Endothelial cell of umbilical vein (primary cell): Measurements from ENCODE around the gene SLC23A1.

Experiments used
- CTCF ChIP-seq, 2 donors: IDR thresholded peaks; 1 replicate in 1 of 2; 2 replicates in 1 of 2; pipeline ENCODE4 v1.5.1; 2011; ENCODE audit warnings: low read length in 2 of 2, mild to moderate bottlenecking in 2 of 2, moderate library complexity in 2 of 2, control low read depth in 1 of 2, inconsistent platforms in 1 of 2, low read depth in 1 of 2; ENCODE audit not compliant: insufficient read depth in 1 of 2; ENCODE audit errors: extremely low read depth in 1 of 2
- EZH2 ChIP-seq: IDR thresholded peaks from 2 replicates; pipeline ENCODE4 v1.6.1; 2012; ENCODE audit warnings: borderline replicate concordance, low read depth, mild to moderate bottlenecking, moderate library complexity, low read length, inconsistent platforms; ENCODE audit not compliant: severe bottlenecking
- POLR2A ChIP-seq: IDR thresholded peaks from 2 replicates; pipeline ENCODE4 v1.6.1; 2012; ENCODE audit warnings: low read depth, mild to moderate bottlenecking, control low read depth, low read length
- POLR2AphosphoS5 ChIP-seq: IDR thresholded peaks from 2 replicates; pipeline ENCODE4 v1.6.1; 2012; ENCODE audit warnings: low read depth, mild to moderate bottlenecking, control low read depth, low read length, moderate library complexity; ENCODE audit not compliant: insufficient read depth

- TF ChIP-seq CTCF (IDR thresholded peaks at IDR 0.05; ENCODE audit: extremely low read depth in 1 of 2, insufficient read depth in 1 of 2, low read depth in 1 of 2, low read length in 2 of 2) (no peak), POLR2A (no peak), EZH2 (no peak), POLR2AphosphoS5 (no peak)
Observed at GRCh38 chr5:139425497-139425896, 42.4 kb upstream of the SLC23A1 start.
